CD4-positive, alpha-beta memory T cell (primary cell): ENCODE measurements around the gene TYROBP. TPM values are rescaled to one million over a fixed set of nuclear protein-coding genes. Genes with fewer than 3 reads are reported as not detected.

ENCODE experiments used
- CTCF ChIA-PET: fragments of 350-600 bp; sonication (Branson Sonifier 250); formaldehyde crosslinking; loops from one replicate; lab custom pipeline; 2021; ENCODE audit warnings: inconsistent platforms; ENCODE audit not compliant: partially characterized antibody; lab: Charles Lee
- POLR2A ChIA-PET: fragments of 350-600 bp; sonication (Branson Sonifier 250); formaldehyde crosslinking; loops from one replicate; lab custom pipeline; 2021; ENCODE audit not compliant: partially characterized antibody; lab: Charles Lee
- DNase-seq, 5 donors: peaks; one replicate each; pipeline versions ENCODE4 v3.0.0 to v3.0.0-alpha.2; 2020 to 2022; ENCODE audit warnings: mixed read lengths in 1 of 5
- H3K27ac ChIP-seq: one replicate; pipeline ENCODE4 v1.7.0; 2013; ENCODE audit warnings: low read depth, low read length
- H3K27me3 ChIP-seq: 2 replicates; pipeline ENCODE4 v1.7.0; 2013; ENCODE audit warnings: mild to moderate bottlenecking, low read length, moderate library complexity; ENCODE audit not compliant: insufficient read depth
- H3K36me3 ChIP-seq: 2 replicates; pipeline ENCODE4 v1.7.0; 2013; ENCODE audit warnings: mild to moderate bottlenecking, low read length, moderate library complexity; ENCODE audit not compliant: insufficient read depth
- H3K4me1 ChIP-seq: 2 replicates; pipeline ENCODE4 v1.7.0; 2013; ENCODE audit warnings: mild to moderate bottlenecking, low read length, moderate library complexity; ENCODE audit not compliant: insufficient read depth
- H3K4me3 ChIP-seq, 2 donors: one replicate each; pipeline ENCODE4 v1.7.0; 2013; ENCODE audit warnings: low read length in 2 of 2, mild to moderate bottlenecking in 1 of 2
- H3K9me3 ChIP-seq, 2 donors: one replicate each; pipeline ENCODE4 v1.7.0; 2013; ENCODE audit warnings: low read length in 2 of 2, control low read depth in 1 of 2; ENCODE audit not compliant: control insufficient read depth in 1 of 2
- H3K27ac Mint-ChIP-seq, 7 donors: one replicate each; pipeline ENCODE4 v1.8.0; 2020 to 2021; ENCODE audit warnings: mixed read lengths in 7 of 7, mild to moderate bottlenecking in 6 of 7, inconsistent platforms in 3 of 7, moderate library complexity in 3 of 7
- H3K27me3 Mint-ChIP-seq, 2 donors: one replicate each; pipeline ENCODE4 v1.8.0; 2020 to 2021; ENCODE audit warnings: mixed read lengths in 2 of 2
- H3K36me3 Mint-ChIP-seq, 2 donors: one replicate each; pipeline ENCODE4 v1.8.0; 2020 to 2021; ENCODE audit warnings: mixed read lengths in 2 of 2, inconsistent platforms in 1 of 2, mild to moderate bottlenecking in 1 of 2
- H3K4me1 Mint-ChIP-seq, 4 donors: one replicate each; pipeline ENCODE4 v1.8.0; 2020 to 2021; ENCODE audit warnings: mixed read lengths in 4 of 4, mild to moderate bottlenecking in 1 of 4
- H3K4me3 Mint-ChIP-seq, 8 donors: one replicate each; pipeline ENCODE4 v1.8.0; 2020 to 2021; ENCODE audit warnings: mixed read lengths in 8 of 8, mild to moderate bottlenecking in 7 of 8, moderate library complexity in 6 of 8, inconsistent platforms in 3 of 8
- H3K9me3 Mint-ChIP-seq, 8 donors: one replicate each; pipeline ENCODE4 v1.8.0; 2020 to 2021; ENCODE audit warnings: mixed read lengths in 8 of 8, mild to moderate bottlenecking in 5 of 8, inconsistent platforms in 3 of 8, moderate library complexity in 1 of 8
- intact Hi-C: fragments of 100-400 bp; cut with micrococcal nuclease; formaldehyde crosslinking; loops from one replicate; pipeline ENCODE4 v1.15.1; 2023
- polyA plus RNA-seq, 2 donors: library from polyadenylated mRNA; unstranded; fragments of 300-500 nt; fragmentation: Illumina TruSeq; gene quantifications; one replicate each; pipeline ENCODE4 v1.2.3, GENCODE V29; 2021
- total RNA-seq, 2 experiments: library from RNA; stranded (reverse); gene quantifications; one replicate each; pipeline ENCODE4 v1.2.3, GENCODE V29; 2021

Gene TYROBP
- total and polyA plus RNA-seq, 4 experiments from 2014 or later, result 2.3 to 17.3 (median 7.6) TPM

DNA sequence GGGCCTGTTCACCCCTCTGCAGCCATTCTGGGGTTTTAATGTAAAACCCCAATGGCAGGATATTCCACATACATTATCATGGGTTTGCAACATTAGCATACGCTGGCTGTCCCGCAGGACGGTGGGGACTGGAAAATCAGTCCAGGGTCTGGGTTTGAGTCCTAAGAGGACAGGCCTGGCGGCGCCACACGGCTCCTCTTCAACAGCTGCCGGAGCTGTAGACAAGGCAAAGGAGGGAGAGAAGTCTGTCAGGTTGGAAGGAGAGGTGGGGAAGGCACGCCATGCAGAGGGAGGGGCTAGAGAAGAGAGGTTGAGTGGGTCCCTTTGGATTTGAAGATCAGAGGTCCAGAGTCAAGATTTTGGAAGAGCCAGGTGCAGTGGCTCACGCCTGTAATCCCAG lies 19.7 kb downstream of the TYROBP start:
- CTCF ChIA-PET, result interaction anchor here (0.7 kb wide), 1 partner anchor 59 kb away, joined by 3 read pairs; no protein-coding TSS in a partner anchor
- H3K27ac Mint-ChIP-seq, result peak overlapping the region in 5 of 7 donors; percentile 47 to 89 (median 68)
- peaks cover 5 to 18% (median 8%) of the 10 kb centered on the region in 4 donors for H3K4me1 Mint-ChIP-seq
- no peaks in the 10 kb centered on the region for H3K27me3 Mint-ChIP-seq
- H3K4me1 ChIP-seq, result peaks cover 4% of the 10 kb centered on the region
- no peaks in the 10 kb centered on the region for H3K27me3 ChIP-seq
- no peak overlapping the region for H3K4me3 ChIP-seq
- intact Hi-C loops, result no loop called here
- POLR2A ChIA-PET, result interaction anchor here (0.9 kb wide), 1 partner anchor 10 kb away, joined by 3 read pairs; no protein-coding TSS in a partner anchor
- H3K4me3 Mint-ChIP-seq, result no peak overlapping the region
- H3K9me3 Mint-ChIP-seq, result no peaks in the 10 kb centered on the region
- H3K27ac ChIP-seq, result no peak overlapping the region
- DNase-seq, result no peak
- H3K36me3 ChIP-seq, result peaks cover 47% of the 10 kb centered on the region
- no peaks in the 10 kb centered on the region for H3K9me3 ChIP-seq
- H3K36me3 Mint-ChIP-seq, result peaks cover 43 to 47% of the 10 kb centered on the region in 2 donors

DNA sequence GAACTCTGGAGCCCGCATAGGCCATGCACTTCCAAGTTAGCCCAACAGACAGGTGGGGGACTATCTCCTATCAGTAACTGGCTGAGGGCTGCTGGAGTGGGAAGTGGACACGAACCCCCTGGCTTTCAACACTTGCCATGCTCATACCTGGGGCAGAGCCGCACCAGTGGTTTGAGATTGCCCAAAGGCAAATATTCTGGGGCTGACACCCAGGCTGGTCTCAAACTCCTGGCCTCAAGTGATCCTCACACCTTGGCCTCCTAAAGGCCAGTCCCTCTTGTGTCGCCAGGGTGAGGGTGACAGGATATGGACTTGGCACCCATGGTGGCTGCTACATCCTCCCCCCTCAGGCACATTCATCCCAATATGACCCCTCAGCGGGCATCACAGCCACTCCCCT lies 20.9 kb downstream of the TYROBP start:
- CTCF ChIA-PET, result interaction anchor here (0.7 kb wide), 1 partner anchor 486 kb away, joined by 3 read pairs; no protein-coding TSS in a partner anchor
- no peak for DNase-seq
- H3K9me3 Mint-ChIP-seq, result no peaks in the 10 kb centered on the region
- no peaks in the 10 kb centered on the region for H3K27me3 Mint-ChIP-seq
- H3K9me3 ChIP-seq, result no peaks in the 10 kb centered on the region
- peaks cover 32 to 37% of the 10 kb centered on the region in 2 donors for H3K36me3 Mint-ChIP-seq
- no peak overlapping the region for H3K27ac ChIP-seq
- POLR2A ChIA-PET, result interaction anchor here (0.9 kb wide), 1 partner anchor 11 kb away, joined by 3 read pairs; no protein-coding TSS in a partner anchor
- H3K4me1 Mint-ChIP-seq, result peaks cover 8 to 19% (median 9%) of the 10 kb centered on the region in 4 donors
- intact Hi-C loops, result no loop called here
- no peak overlapping the region for H3K4me3 ChIP-seq
- H3K27me3 ChIP-seq, result no peaks in the 10 kb centered on the region
- H3K36me3 ChIP-seq, result peaks cover 38% of the 10 kb centered on the region
- peaks cover 3% of the 10 kb centered on the region for H3K4me1 ChIP-seq
- no peak overlapping the region for H3K4me3 Mint-ChIP-seq
- peak overlapping the region in 3 of 7 donors; percentile 7 to 74 (median 53) for H3K27ac Mint-ChIP-seq

DNA sequence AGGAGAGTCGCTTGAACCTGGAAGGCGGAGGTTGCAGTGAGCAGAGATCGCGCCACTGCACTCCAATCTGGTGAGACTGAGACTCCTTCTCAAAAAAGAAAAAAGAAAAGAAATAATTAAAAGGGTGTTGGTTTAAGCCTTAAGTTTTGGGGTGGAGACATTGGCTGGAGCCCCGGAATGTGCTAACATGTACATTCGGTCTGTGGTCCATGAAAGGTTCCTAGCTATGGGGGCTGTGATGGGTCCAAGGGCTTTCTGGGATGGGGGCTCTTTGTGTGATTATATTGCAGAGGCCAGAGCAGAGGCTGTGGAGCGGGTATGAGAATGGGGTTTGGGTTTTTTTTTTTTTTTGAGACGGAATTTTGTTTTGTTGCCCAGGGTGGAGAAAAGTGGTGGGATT lies 22.2 kb downstream of the TYROBP start:
- Mint-ChIP-seq H3K9me3 (no peaks in the 10 kb centered on the region), H3K27me3 (no peaks in the 10 kb centered on the region), H3K36me3 (peaks cover 30 to 33% of the 10 kb centered on the region in 2 donors), H3K4me3 (no peak overlapping the region), H3K4me1 (peaks cover 9 to 19% (median 10%) of the 10 kb centered on the region in 4 donors), H3K27ac (peak overlapping the region in 2 of 7 donors; percentile 16 to 18)
- Histone ChIP-seq H3K36me3 (peaks cover 35% of the 10 kb centered on the region), H3K9me3 (no peaks in the 10 kb centered on the region), H3K4me3 (no peak overlapping the region), H3K27me3 (no peaks in the 10 kb centered on the region), H3K27ac (no peak overlapping the region), H3K4me1 (peaks cover 4% of the 10 kb centered on the region)
- ChIA-PET CTCF (interaction anchor here (0.9 to 1.3 kb wide), 2 partner anchors 44 to 47 kb away, joined by 3 to 4 read pairs; no protein-coding TSS in a partner anchor), POLR2A (interaction anchor here (0.6 to 6.2 kb wide), 2 partner anchors 46 to 116 kb away, joined by 3 to 89 read pairs; no protein-coding TSS in a partner anchor)
- intact Hi-C loops, result no loop called here
- no peak for DNase-seq

DNA sequence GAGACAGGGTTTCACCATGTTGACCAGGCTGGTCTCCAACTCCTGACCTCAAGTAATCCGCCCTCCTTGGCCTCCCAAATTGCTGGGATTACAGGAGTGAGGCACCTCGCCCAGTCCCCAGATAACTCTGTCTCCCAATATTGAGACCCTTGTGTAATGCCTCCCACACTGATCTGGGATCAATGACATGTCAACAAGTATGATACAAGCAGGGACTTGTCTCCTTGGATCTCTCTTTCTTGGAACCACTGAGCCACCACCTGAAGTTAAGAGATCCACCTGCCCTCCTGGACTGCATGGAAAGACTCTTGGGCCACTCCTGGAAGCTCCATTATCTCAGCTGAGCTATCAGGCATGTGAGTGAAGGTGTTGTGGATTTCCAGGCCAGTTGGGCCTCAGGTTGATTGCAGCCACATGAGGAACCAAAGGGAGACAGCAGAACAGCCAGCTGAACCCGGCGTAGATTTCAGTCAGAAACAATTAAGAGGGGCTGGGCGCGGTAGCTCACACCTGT lies 22.8 kb downstream of the TYROBP start:
- H3K27me3 Mint-ChIP-seq, result no peaks in the 10 kb centered on the region
- POLR2A ChIA-PET, result interaction anchor here (0.6 to 6.2 kb wide), 4 partner anchors 12 to 117 kb away, joined by 3 to 89 read pairs (median 16); partner anchors contain the start of gene NFKBID
- intact Hi-C loops, result no loop called here
- Histone ChIP-seq H3K4me1 (peaks cover 4% of the 10 kb centered on the region), H3K36me3 (peaks cover 29% of the 10 kb centered on the region), H3K27ac (no peak overlapping the region), H3K4me3 (no peak overlapping the region), H3K9me3 (no peaks in the 10 kb centered on the region), H3K27me3 (no peaks in the 10 kb centered on the region)
- DNase-seq, result no peak
- peaks cover 28 to 29% of the 10 kb centered on the region in 2 donors for H3K36me3 Mint-ChIP-seq
- H3K4me1 Mint-ChIP-seq, result peaks cover 8 to 17% (median 10%) of the 10 kb centered on the region in 4 donors
- CTCF ChIA-PET, result interaction anchor here (0.9 to 1.3 kb wide), 2 partner anchors 45 to 47 kb away, joined by 3 to 4 read pairs; no protein-coding TSS in a partner anchor
- no peak overlapping the region for H3K4me3 Mint-ChIP-seq
- peak overlapping the region in 3 of 7 donors; percentile 16 to 66 (median 24) for H3K27ac Mint-ChIP-seq
- no peaks in the 10 kb centered on the region for H3K9me3 Mint-ChIP-seq

DNA sequence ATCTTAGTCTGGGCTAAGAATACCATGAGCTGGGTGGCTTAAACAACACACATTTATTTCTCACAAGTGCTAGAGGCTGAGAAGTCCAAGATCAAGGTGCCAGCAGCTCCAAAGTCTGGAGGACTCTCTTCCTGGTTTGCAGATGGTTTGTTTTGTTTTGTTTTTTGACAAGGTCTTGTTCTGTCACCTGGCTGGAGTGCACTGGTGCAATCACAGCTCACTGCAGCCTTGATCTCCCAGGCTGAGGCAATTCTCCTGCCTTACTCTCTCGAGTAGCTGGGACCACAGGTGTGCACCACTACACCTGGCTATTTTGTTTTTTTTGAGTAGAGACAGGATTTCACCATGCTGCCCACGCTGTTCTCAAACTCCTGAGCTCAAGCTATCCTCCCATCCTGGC lies 24.2 kb downstream of the TYROBP start:
- Mint-ChIP-seq H3K4me1 (peaks cover 8 to 22% (median 12%) of the 10 kb centered on the region in 4 donors), H3K9me3 (no peaks in the 10 kb centered on the region), H3K27me3 (peaks cover 5 to 7% of the 10 kb centered on the region in 2 donors), H3K4me3 (no peak overlapping the region), H3K27ac (peak overlapping the region in 4 of 7 donors; percentile 27 to 78 (median 70)), H3K36me3 (peaks cover 20 to 22% of the 10 kb centered on the region in 2 donors)
- H3K4me3 ChIP-seq, result no peak overlapping the region
- intact Hi-C loops, result loop anchor here (5.0 kb wide), 1 partner anchor 288 kb away; no protein-coding TSS in a partner anchor
- peaks cover 13% of the 10 kb centered on the region for H3K4me1 ChIP-seq
- no peak overlapping the region for H3K27ac ChIP-seq
- H3K27me3 ChIP-seq, result peaks cover 13% of the 10 kb centered on the region
- ChIA-PET CTCF (interaction anchor here (0.6 to 5.7 kb wide), 11 partner anchors 8 to 191 kb away, joined by 3 to 125 read pairs (median 3); no protein-coding TSS in a partner anchor), POLR2A (interaction anchor here (1.2 to 6.2 kb wide), 6 partner anchors 9 to 75 kb away, joined by 3 to 89 read pairs (median 12); partner anchors contain the start of gene NFKBID)
- no peak for DNase-seq
- H3K36me3 ChIP-seq, result peaks cover 15% of the 10 kb centered on the region
- H3K9me3 ChIP-seq, result no peaks in the 10 kb centered on the region

DNA sequence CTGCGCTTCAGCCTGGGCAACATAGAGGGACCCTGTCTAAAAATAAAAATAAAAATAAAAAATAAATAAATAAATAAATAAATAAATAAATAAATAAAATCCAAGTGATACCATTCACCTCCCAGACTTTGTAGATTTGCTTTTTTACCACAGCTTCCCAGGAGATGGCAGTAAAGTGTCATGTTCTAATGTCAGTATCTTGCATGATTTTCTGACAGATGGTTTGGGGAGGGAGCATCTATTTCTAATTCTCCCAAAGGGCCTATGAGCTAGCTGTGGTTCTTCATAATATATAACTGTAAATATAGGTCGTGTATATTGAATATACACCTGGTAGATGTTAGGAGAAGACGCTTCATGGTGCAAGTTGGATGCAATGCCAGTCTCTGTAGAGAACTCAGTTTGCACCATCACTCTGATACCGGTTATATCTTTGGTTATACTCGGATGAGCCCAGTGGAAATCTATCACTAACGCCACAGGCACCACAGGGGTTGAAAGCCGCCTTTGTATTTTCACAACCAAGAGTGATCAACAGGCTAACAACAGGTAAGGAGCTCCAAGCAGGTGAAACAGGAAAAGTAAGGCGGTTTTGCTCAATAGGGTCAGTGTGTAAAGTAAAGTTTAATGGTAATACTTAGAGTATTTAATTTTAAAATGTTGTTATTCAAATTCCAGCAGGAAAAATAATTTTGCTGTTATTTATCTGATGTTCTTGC lies 25.8 kb downstream of the TYROBP start:
- peaks cover 3% of the 10 kb centered on the region for H3K36me3 ChIP-seq
- CTCF ChIA-PET, result interaction anchor here (0.8 to 5.7 kb wide), 17 partner anchors 9 to 288 kb away, joined by 3 to 125 read pairs (median 5); partner anchors contain the start of gene THAP8
- intact Hi-C loops, result loop anchor here (1.0 to 5.0 kb wide), 4 partner anchors 21 to 290 kb away; no protein-coding TSS in a partner anchor
- DNase-seq, result peak; percentile 71 to 75 (median 72)
- no peak overlapping the region for H3K4me3 ChIP-seq
- Mint-ChIP-seq H3K9me3 (no peaks in the 10 kb centered on the region), H3K36me3 (peaks cover 6 to 11% of the 10 kb centered on the region in 2 donors), H3K4me3 (no peak overlapping the region), H3K27me3 (peaks cover 7 to 15% of the 10 kb centered on the region in 2 donors), H3K27ac (peak overlapping the region in 2 of 7 donors; percentile 57 to 72), H3K4me1 (peaks cover 8 to 19% (median 9%) of the 10 kb centered on the region in 4 donors)
- H3K9me3 ChIP-seq, result no peaks in the 10 kb centered on the region
- H3K27ac ChIP-seq, result no peak overlapping the region
- peaks cover 14% of the 10 kb centered on the region for H3K27me3 ChIP-seq
- POLR2A ChIA-PET, result interaction anchor here (0.7 to 6.2 kb wide), 9 partner anchors 12 to 77 kb away, joined by 3 to 89 read pairs (median 10); partner anchors contain the start of genes APLP1, HCST and NFKBID
- peaks cover 13% of the 10 kb centered on the region for H3K4me1 ChIP-seq
